GM15510 (cell line): ENCODE data around the gene FNDC5.

ENCODE experiments used
- POLR2A ChIP-seq: IDR thresholded peaks from 3 replicates; pipeline ENCODE4 v1.6.1; 2011; ENCODE audit warnings: borderline replicate concordance; ENCODE audit not compliant: insufficient read length; ENCODE audit errors: extremely low read depth

Gene FNDC5

GRCh38 chr1:32848354-32849063 is 22.2 kb downstream of the FNDC5 start:
- TF ChIP-seq POLR2A, result no peak

GRCh38 chr1:32831878-32832277 is 38.8 kb downstream of the FNDC5 start:
- TF ChIP-seq POLR2A, result no peak

- no peak for TF ChIP-seq POLR2A
Observed at GRCh38 chr1:32830092-32830852, 40.4 kb downstream of the FNDC5 start.

GRCh38 chr1:32828341-32828740 is 42.4 kb downstream of the FNDC5 start:
- no peak for TF ChIP-seq POLR2A

- no peak for TF ChIP-seq POLR2A
Observed at GRCh38 chr1:32825181-32825580, 45.5 kb downstream of the FNDC5 start.

GRCh38 chr1:32818804-32819541 is 51.7 kb downstream of the FNDC5 start:
- peak; percentile 47 for TF ChIP-seq POLR2A

GRCh38 chr1:32817815-32818786 is 52.6 kb downstream of the FNDC5 start:
- TF ChIP-seq POLR2A, result no peak

GRCh38 chr1:32817159-32817814 is 53.4 kb downstream of the FNDC5 start, which contains the start of the genes S100PBP and YARS1:
Gene S100PBP (plus strand): TSS chr1:32817653. CDS start chr1:32826100, 8,447 bp downstream.
Gene YARS1 (minus strand): TSS chr1:32817358. CDS start chr1:32817244, 114 bp downstream.
- TF ChIP-seq POLR2A, result peak; percentile 78

GRCh38 chr1:32816676-32817158 is 54.0 kb downstream of the FNDC5 start:
- TF ChIP-seq POLR2A, result no peak

- TF ChIP-seq POLR2A, result no peak
Observed at GRCh38 chr1:32813941-32814739, 56.6 kb downstream of the FNDC5 start.
